GM23248 (cell line): Measurements from ENCODE around the gene CCL25.

Source experiments
- EZH2 ChIP-seq: fragments of 200-600 bp; sonication (generic); IDR thresholded peaks from 2 replicates; pipeline ENCODE4 v1.6.1; 2018; ENCODE audit warnings: antibody characterized with exemption, mild to moderate bottlenecking; ENCODE audit not compliant: insufficient read depth, poor library complexity, severe bottlenecking
- EZH2phosphoT487 ChIP-seq: fragments of 200-600 bp; sonication (generic); IDR thresholded peaks from 2 replicates; pipeline ENCODE4 v1.6.1; 2018; ENCODE audit warnings: antibody characterized with exemption, moderate library complexity, mild to moderate bottlenecking, low read depth; ENCODE audit not compliant: insufficient read depth

DNA sequence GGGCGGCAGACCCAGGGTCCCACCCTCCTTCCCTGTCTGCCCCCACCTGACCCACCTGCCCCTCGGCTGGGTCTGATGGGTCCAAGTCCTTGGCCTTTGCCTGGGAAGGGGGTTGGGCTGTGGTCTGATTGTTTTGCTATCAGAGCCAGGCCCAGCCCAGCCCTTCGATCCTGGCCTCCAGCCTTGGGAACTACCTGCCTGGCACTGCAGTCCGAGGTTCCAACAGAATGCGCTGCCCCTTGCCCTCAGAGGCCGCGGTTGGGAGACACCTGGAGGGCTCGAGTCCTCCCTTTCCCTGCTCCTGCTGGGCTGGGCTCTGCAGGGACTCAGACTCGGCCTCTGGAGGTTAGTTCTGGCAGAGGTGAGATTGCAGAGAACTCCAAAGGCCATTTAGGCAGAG lies 1.6 kb downstream of the CCL25 start:
- no peak for TF ChIP-seq EZH2
- TF ChIP-seq EZH2phosphoT487, result no peak
